Prostate gland (tissue), 2 donors: ENCODE data around the gene RBBP8.

Experiments used
- POLR2A ChIP-seq: fragments of 450-650 bp; IDR thresholded peaks from one replicate; pipeline ENCODE4 v1.6.1; 2016; ENCODE audit warnings: antibody characterized with exemption, mild to moderate bottlenecking
- TF ChIP-seq, protein P1 (sequence below), 4 experiments: fragments of 200-600 bp in 2 of 4; fragments of 450-650 bp in 2 of 4; sonication (generic) in 2 of 4; IDR thresholded peaks; 1 replicate in 3 of 4; 2 replicates in 1 of 4; pipeline ENCODE4 v1.5.1; 2016 to 2019; ENCODE audit warnings: antibody characterized with exemption in 4 of 4, mild to moderate bottlenecking in 2 of 4, moderate library complexity in 2 of 4

- TF ChIP-seq, protein P1, sequence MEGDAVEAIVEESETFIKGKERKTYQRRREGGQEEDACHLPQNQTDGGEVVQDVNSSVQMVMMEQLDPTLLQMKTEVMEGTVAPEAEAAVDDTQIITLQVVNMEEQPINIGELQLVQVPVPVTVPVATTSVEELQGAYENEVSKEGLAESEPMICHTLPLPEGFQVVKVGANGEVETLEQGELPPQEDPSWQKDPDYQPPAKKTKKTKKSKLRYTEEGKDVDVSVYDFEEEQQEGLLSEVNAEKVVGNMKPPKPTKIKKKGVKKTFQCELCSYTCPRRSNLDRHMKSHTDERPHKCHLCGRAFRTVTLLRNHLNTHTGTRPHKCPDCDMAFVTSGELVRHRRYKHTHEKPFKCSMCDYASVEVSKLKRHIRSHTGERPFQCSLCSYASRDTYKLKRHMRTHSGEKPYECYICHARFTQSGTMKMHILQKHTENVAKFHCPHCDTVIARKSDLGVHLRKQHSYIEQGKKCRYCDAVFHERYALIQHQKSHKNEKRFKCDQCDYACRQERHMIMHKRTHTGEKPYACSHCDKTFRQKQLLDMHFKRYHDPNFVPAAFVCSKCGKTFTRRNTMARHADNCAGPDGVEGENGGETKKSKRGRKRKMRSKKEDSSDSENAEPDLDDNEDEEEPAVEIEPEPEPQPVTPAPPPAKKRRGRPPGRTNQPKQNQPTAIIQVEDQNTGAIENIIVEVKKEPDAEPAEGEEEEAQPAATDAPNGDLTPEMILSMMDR (IDR thresholded peaks at IDR 0.05): no peak
- TF ChIP-seq POLR2A: no peak
Measured at GRCh38 chr18:23049698-23050373, 116.7 kb downstream of the RBBP8 start.
